Measurements from ENCODE around the gene RADIL. TPM values are rescaled to one million over a fixed set of nuclear protein-coding genes. Genes with fewer than 3 reads are reported as not detected.

Gene RADIL
- total and polyA plus RNA-seq, 9 of the 15 experiments (the other 6 are each of a cell fraction or from before 2014, with no cell fraction given) = 0.06 to 8.1 (median 1.9) TPM; not detected in 1

DNA sequence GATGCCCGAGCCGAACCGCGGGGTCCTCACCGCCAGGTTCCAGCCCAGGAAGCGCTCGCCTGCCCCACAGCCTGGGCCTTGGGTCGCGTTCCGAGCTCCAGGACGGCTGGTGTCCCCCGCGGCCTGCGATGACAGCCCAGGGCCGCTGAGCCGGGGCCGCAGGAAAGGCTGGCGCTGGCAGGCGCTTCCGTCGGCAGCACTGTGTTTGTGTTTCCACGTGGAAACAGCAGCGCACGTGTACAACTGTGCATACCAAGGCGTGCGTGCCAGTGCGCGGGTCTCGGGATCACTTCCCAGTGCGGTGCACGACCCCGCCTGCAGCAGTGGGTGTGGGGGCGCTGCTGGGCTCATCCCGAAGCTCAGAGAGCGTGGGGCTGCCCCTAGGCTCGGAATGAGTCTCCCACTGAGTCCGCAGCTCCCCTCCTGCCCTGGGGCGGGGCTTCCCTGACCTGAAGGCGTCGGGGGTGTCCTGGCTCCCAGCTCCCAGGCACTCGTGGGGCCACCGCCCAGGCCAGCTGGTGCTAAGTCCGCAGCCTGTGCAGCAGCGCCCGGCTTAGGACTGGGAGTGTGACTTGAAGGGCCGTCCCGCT is 90.9 kb downstream of the RADIL start (continued):
- TF ChIP-seq, protein P1, sequence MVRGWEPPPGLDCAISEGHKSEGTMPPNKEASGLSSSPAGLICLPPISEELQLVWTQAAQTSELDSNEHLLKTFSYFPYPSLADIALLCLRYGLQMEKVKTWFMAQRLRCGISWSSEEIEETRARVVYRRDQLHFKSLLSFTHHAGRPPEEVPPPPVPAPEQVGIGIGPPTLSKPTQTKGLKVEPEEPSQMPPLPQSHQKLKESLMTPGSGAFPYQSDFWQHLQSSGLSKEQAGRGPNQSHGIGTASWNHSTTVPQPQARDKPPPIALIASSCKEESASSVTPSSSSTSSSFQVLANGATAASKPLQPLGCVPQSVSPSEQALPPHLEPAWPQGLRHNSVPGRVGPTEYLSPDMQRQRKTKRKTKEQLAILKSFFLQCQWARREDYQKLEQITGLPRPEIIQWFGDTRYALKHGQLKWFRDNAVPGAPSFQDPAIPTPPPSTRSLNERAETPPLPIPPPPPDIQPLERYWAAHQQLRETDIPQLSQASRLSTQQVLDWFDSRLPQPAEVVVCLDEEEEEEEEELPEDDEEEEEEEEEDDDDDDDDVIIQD (CRISPR knock-in tag; IDR thresholded peaks at IDR 0.05) = no peak
- TF ChIP-seq NELFE (IDR thresholded peaks at IDR 0.05; ENCODE audit: insufficient read depth, insufficient read length) (no peak), PHF20 (IDR thresholded peaks at IDR 0.05; ENCODE audit: partially characterized antibody) (no peak), CBFA2T3 (IDR thresholded peaks at IDR 0.05) (no peak), PHTF2 (CRISPR knock-in tag; IDR thresholded peaks at IDR 0.05) (no peak)

DNA sequence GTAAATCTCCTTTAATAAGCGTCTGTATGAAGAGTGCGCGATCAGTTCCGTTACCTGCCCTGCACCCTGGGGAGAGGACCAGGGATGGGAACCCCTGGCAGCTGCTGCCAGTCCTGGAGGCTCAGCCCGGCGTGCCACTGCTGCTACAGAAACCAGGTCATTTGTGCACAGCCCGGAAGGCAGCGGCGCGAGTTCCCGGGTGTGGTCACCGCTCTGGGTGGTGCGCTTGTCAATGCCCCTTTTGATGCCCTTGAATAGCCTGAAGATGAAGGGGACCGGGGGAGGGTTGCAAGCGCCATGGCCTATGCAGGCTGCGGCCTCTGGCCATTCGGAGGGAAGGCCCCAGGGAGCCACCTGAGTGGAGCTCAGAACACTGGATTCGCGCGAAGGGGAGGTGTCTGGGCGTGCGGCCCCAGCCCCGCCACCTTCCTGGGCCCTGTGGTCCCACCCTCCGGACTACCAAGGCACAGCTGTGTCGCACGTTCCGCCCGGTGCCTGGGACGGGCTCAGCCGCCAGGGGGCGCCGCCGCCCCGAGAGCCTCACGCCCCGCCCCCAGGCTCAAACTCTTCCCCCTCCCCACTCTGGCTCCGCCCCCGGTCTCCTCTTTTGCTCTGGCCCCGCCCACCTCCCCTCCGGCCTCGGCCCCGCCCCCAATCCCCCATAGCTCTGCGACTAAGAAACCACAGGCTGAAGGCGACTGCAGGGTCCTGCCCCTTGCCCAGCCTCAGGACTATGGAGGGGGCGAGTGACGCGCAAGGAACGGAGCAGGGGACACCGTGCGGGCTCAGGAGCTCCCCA is 91.6 kb downstream of the RADIL start:
- no peak for FAIRE-seq
- peaks cover 0 to 35% of the 10 kb centered on the region in 2 experiments; a peak in 3 of 5 replicates for H3K4me1 ChIP-seq (replicated peaks in 1 of 2; ENCODE audit: control insufficient read depth in 2 of 2, insufficient read depth in 2 of 2, low read length in 2 of 2)
- no peaks in the 10 kb centered on the region for H4K20me1 ChIP-seq (replicated peaks; ENCODE audit: control insufficient read depth, insufficient read depth, low read length)
- H3K4me2 ChIP-seq (ENCODE audit: insufficient read depth, low read length) = no peak overlapping the region
- no peak overlapping the region for H3K9ac ChIP-seq (ENCODE audit: insufficient read depth in 1 of 2, low read depth in 2 of 2, low read length in 2 of 2)
- H3K27ac ChIP-seq (ENCODE audit: extremely low read depth, low read depth, low read length) = no peak overlapping the region
- H3K27me3 ChIP-seq (ENCODE audit: control insufficient read depth in 2 of 2, insufficient read depth in 2 of 2, low read length in 2 of 2) = no peaks in the 10 kb centered on the region
- no peak overlapping the region for H2AFZ ChIP-seq (ENCODE audit: low read depth, low read length)
- ChIA-PET POLR2A (interaction anchor here (0.8 to 2.1 kb wide), 4 partner anchors 11 to 179 kb away, joined by 3 to 4 read pairs (median 4); partner anchors contain the start of gene AP5Z1), CTCF (ENCODE audit: low intra/inter-chr PET ratio) (no interaction called here)
- intact Hi-C loops (cut with micrococcal nuclease) = loop anchor here (10.0 kb wide), 1 partner anchor 93 kb away; the partner anchor contains the start of gene RADIL
- no peaks in the 10 kb centered on the region for H3K9me1 ChIP-seq (ENCODE audit: control insufficient read depth, insufficient read depth, low read length)
- no peak overlapping the region for H3K4me3 ChIP-seq
- in situ Hi-C loops (cut with MboI) = loop anchor here (10.0 kb wide), 1 partner anchor 293 kb away; no protein-coding TSS in a partner anchor
- over 99% methylated on average over 25 of the region's 50 CpGs for WGBS (ENCODE audit: insufficient coverage, low coverage, missing lambda C conversion rate)
- H3K79me2 ChIP-seq (ENCODE audit: control insufficient read depth, insufficient read depth, low read length) = no peaks in the 10 kb centered on the region
- ATAC-seq = peak; percentile 94
- peaks cover 32% of the 10 kb centered on the region; the same call in 1 of the 3 replicates for H3K36me3 ChIP-seq (ENCODE audit: control insufficient read depth, insufficient read depth, low read length)
- BruUV-seq (replicated peaks) = no TSS peak
- no peaks in the 10 kb centered on the region for H3K9me3 ChIP-seq (replicated peaks; ENCODE audit: control insufficient read depth, insufficient read depth, low read depth, low read length)
- DNase-seq (ENCODE audit: extremely low read depth in 1 of 4, low spot score in 3 of 4) = peak; percentile 74 to 91 (median 88)
- peak; percentile 18 for TF ChIP-seq HMGN3 (IDR thresholded peaks at IDR 0.05; ENCODE audit: borderline replicate concordance, extremely low read depth, insufficient read length, low read depth, low read length)
- peak; percentile 47; the same call in 1 of the 2 replicates for TF ChIP-seq SP1 (CRISPR knock-in tag; IDR thresholded peaks at IDR 0.05)
- TF ChIP-seq ZNF584 (CRISPR knock-in tag; IDR thresholded peaks at IDR 0.05; ENCODE audit: low read depth) = no peak
- 0 out of 2 replicates have a peak, but pooled peaks have one; percentile 32 for TF ChIP-seq CREM (IDR thresholded peaks at IDR 0.05; ENCODE audit: low read depth)
- peak; percentile 16; the same call in 1 of the 2 replicates for TF ChIP-seq EGR1 (conservative IDR thresholded peaks at IDR 0.05)
- TF ChIP-seq, protein P2, sequence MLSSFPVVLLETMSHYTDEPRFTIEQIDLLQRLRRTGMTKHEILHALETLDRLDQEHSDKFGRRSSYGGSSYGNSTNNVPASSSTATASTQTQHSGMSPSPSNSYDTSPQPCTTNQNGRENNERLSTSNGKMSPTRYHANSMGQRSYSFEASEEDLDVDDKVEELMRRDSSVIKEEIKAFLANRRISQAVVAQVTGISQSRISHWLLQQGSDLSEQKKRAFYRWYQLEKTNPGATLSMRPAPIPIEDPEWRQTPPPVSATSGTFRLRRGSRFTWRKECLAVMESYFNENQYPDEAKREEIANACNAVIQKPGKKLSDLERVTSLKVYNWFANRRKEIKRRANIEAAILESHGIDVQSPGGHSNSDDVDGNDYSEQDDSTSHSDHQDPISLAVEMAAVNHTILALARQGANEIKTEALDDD (IDR thresholded peaks at IDR 0.05) = no peak
- TF ChIP-seq, protein P3, sequence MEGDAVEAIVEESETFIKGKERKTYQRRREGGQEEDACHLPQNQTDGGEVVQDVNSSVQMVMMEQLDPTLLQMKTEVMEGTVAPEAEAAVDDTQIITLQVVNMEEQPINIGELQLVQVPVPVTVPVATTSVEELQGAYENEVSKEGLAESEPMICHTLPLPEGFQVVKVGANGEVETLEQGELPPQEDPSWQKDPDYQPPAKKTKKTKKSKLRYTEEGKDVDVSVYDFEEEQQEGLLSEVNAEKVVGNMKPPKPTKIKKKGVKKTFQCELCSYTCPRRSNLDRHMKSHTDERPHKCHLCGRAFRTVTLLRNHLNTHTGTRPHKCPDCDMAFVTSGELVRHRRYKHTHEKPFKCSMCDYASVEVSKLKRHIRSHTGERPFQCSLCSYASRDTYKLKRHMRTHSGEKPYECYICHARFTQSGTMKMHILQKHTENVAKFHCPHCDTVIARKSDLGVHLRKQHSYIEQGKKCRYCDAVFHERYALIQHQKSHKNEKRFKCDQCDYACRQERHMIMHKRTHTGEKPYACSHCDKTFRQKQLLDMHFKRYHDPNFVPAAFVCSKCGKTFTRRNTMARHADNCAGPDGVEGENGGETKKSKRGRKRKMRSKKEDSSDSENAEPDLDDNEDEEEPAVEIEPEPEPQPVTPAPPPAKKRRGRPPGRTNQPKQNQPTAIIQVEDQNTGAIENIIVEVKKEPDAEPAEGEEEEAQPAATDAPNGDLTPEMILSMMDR (IDR thresholded peaks at IDR 0.05 in 2 of 3, conservative IDR thresholded peaks at IDR 0.05 in 1 of 3; ENCODE audit: insufficient read depth in 2 of 3, low read depth in 1 of 3, low read length in 3 of 3) = peak; percentile 42 to 74 (median 58); a peak in 5 of 6 replicates
- TF ChIP-seq, protein P4, sequence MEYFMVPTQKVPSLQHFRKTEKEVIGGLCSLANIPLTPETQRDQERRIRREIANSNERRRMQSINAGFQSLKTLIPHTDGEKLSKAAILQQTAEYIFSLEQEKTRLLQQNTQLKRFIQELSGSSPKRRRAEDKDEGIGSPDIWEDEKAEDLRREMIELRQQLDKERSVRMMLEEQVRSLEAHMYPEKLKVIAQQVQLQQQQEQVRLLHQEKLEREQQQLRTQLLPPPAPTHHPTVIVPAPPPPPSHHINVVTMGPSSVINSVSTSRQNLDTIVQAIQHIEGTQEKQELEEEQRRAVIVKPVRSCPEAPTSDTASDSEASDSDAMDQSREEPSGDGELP (CRISPR knock-in tag; IDR thresholded peaks at IDR 0.05; ENCODE audit: borderline replicate concordance) = peak; percentile 83; the same call in 1 of the 2 replicates
